ENCODE results near the gene GALNT11.

Gene GALNT11

DNA sequence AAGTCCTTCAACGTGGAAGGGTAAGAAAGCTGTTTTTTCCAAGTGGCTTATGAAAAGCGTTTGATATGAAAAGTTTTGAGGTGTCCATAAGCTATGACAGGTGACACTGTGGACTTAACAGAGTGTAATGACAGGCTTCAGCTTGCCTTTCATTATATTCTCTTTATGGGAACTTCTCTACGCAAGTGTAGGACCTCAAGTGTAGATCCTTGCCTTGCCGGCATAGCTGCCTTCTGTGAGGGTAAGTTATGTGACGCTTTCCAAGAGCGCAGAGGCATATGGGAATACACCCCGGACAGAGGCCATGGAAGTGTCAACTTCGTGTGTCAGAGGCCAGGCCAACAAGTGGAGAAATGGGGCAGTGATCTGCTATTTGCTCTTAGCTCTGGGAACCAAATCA, 91.9 kb downstream of the GALNT11 start:
- DNase-seq (ENCODE audit: low spot score), result no peak

GRCh38 chr7:152120210-152120609, 94.7 kb downstream of the GALNT11 start:
- DNase-seq (ENCODE audit: low spot score), result peak; percentile 67

DNA sequence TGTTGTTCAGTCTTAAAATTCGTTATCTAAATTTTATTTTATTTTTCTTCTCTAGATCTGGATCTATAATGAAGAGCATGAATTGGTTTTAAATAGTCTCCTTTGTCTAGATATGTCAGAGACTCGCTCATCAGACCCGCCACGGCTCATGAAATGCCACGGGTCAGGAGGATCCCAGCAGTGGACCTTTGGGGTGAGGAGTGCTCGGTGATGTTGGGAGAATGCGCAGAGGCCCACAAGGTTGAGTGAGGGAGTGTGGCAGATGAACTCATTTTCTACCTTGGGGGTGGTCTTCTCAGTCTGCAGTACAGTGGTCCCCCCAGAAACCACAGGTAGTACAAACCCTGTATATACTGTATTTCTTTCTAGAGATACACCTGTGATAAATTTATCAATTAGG, 95.3 kb downstream of the GALNT11 start:
- no peak for DNase-seq (ENCODE audit: low spot score)

DNA sequence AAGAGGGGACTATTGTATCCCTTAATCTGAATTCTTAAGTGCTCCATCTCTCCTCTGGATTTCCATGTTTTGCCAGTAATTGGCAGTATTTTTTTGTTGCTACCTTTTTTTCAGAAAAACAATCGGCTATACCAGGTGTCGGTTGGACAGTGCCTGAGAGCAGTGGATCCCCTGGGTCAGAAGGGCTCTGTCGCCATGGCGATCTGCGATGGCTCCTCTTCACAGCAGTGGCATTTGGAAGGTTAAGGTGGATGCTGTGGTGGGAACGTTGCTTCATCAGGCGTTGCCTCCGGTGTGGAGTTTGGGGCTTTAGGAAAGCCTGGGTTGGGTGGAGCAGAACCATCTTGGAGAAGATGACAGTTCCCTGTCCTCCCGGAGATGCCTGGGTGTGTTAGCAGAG, 96.0 kb downstream of the GALNT11 start:
- no peak for DNase-seq (ENCODE audit: low spot score)

GRCh38 chr7:152122540-152122939, 97.1 kb downstream of the GALNT11 start:
- no peak for DNase-seq (ENCODE audit: low spot score)

- no peak for DNase-seq (ENCODE audit: low spot score)
Observed at GRCh38 chr7:152126741-152127140, 101.3 kb downstream of the GALNT11 start.

- no peak for DNase-seq (ENCODE audit: low spot score)
Observed at GRCh38 chr7:152127229-152127628, 101.8 kb downstream of the GALNT11 start.

DNA sequence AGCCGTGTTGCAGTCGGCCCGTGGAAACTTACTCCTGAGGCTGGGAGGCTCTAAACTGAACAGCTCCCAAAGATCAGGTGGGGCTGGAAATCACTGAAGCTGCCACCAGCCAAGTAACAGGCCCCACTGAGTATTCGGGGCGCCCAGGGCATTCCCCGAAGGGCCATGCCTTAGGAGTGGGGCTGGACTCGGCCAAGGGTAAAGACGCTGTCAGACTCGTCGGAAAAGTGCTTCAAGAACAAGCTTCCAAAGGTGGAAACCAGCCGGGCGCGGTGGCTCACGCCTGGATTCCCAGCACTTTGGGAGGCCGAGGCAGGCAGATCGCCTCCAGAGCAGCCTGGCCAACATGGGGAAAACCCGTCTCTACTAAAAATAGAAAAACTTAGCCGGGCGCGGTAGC, 102.8 kb downstream of the GALNT11 start:
- no peak for DNase-seq (ENCODE audit: low spot score)

DNA sequence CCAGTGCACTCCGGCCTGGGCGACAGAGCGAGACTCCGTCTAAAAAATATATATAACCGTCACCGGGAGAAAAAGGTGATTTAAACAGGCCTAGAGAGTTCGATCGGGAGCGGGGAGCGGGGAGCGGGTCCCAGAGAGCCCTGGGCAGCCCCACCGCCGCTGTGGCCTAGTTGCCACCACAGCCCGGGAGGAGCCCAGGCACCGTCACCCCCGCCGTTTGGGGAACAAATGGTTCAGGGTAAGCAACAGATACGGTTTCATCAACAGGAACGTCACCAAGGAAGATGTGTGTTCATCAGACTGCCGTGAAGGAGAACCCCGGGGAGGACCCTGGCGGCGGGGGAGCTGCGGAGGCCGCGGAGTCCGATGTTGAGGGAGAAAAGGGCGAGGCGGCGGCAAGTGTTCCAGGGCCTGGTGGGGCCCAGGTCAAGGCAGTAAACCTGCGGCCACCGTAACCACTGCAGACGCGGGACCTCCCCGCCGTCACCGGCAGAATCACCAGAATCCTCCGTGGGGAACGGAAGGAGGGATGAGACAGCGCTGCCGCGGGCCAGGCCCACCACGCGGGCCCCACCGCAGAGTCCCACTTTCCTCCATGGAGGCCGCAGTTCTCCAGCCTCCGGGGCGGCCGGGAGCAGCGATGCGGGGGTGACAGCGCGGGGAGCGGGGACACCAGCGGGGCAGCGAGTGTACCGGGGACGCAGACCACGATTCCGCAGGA, 103.4 kb downstream of the GALNT11 start:
- no peak for DNase-seq (ENCODE audit: low spot score)

DNA sequence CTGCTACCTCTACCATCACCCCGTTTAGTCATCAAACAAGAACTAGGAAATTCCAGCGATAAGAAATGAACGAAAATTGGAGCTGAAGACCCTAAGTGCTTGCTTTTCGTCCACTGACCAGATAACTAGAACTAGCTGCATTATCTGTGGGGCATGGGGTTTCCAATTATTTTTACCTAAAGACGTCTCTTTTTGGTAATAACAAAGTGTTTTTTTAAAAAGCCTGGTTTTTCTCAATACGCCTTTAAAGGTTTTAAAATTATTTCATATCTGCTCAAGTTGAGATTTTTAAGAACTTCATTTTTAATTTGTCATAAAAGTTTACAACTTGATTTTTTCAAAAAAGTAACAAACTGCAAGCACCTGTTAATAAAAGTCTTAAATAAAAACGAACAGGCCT, 104.2 kb downstream of the GALNT11 start:
- no peak for DNase-seq (ENCODE audit: low spot score)

DNA sequence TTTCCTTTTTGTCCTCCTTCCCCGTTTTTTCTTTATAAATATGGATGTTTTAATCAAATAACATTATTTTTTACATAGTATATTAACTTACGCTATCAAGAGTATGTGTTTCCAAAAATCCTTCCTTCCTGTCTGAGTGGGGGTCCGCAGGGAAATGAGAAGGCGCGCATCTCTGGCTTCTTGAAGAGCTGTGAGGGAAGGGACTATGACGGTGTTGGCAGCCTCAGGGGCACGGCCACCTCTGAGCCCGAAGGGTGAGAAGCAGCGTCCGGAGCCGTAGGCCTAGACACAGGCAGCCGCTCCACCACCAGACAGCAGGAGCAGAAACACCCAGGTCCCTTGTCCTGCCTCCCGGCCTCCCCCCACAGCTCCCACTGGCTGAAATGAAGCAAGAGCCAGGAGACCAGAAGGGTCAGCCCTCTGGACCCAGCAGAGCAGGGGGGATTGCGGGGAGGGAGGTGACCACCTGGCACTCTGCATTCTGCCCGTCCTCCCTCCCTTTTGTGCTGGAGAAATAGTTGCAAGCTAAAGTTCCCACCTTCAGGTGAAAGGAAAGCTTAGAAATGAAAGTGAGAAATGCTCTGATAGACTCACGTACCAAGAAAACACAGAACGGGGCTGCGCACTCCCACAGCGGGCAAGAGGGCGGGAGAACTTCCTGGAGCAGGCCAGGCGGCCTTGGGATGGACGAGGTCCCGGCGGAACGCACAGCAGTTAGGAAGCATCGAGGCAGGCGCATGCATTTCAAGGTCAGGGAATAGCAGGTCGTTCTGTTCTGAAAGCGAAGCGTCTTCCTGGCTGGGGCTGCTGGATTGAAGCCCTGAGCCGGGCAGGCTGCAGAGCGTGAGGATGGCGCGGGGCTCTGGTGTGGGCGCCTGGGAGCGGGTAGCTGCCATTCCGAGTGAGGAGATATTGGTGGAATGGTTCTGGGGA, 105.5 kb downstream of the GALNT11 start:
- no peak for DNase-seq (ENCODE audit: low spot score)

DNA sequence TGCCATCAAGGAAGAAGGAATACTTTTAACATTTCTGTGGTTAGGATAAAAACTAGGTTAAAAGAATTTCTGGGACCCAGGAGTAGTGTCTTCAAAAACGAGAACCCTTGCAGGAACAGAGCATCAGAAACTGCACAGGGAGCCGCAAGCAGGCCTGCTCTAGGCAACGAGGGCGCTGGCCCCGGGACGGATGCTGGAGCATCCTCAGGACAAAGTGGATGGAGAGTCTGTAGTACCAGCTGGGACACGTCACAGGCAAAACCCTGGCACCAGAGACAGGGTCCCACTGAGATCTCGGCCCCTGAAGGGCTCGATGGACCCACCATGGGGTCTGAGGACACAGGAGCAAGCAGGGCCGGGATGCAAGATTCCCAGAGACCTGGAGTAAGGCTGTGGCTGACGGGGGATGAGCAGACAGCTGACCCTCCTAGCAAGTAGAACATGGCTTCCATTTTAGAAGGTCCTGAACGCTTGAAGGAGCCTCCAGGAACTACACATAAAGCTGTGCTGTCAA, 106.6 kb downstream of the GALNT11 start:
- DNase-seq (ENCODE audit: low spot score), result no peak

DNA sequence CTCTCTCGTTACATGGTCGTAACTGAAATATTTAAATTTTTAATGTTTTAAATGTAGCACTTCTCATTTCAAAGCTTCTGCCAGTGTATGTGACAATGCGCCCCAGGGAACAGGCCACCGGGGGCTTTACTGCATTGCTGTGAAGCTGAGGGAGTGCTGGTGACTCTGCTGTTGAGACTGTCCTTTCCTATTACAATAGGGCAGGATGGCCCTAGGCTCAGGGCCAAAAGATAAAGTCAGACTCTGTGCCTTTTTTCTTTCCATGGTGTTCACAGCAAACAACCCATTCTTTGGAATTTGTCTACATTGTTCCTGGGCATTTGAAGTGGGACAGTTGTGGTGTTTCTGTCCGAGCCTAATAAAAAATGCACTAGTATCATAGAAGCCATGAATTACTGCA, 107.3 kb downstream of the GALNT11 start:
- DNase-seq (ENCODE audit: low spot score), result no peak

DNA sequence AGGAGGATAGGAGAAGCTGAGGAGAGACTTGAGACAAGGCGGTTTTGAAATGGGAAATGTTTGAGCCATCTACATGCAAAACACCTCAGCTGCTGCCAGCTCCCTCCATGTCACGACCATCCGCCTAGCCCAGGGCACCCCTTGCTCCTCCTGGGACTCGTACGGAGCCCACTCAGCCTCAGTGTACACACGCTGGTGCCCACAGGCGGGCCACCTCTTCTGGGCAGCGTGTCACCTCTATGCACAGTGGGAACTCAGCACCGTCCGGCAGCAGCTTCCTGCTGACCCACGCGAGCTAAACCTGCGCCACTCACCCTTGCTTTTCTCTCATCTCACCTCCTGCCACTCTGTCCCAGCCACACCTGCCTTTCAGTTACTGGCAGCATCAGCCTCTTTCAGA, 108.3 kb downstream of the GALNT11 start:
- no peak for DNase-seq (ENCODE audit: low spot score)

DNA sequence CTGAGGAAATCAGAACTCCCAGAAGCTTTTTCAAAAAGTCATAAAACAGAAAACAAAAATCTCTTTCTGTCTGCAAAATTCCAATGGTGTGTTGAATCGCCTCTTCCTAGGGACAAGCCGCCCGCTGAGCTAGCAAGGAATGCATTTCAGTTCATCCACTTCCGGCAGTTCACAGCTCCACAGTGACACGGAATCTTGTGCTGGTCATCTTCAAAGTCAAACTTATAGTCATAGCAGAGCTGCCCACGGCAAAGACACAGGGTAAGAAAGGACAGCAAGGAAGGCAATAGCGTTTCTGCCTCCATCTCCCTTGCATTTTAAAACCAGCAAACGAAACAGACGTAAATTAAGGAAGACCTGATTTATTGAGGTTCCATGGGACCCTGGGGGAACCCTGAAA, 111.2 kb downstream of the GALNT11 start:
- DNase-seq (ENCODE audit: low spot score), result peak; percentile 33

- DNase-seq (ENCODE audit: low spot score), result no peak
Observed at GRCh38 chr7:152137476-152138025, 112.1 kb downstream of the GALNT11 start.

DNA sequence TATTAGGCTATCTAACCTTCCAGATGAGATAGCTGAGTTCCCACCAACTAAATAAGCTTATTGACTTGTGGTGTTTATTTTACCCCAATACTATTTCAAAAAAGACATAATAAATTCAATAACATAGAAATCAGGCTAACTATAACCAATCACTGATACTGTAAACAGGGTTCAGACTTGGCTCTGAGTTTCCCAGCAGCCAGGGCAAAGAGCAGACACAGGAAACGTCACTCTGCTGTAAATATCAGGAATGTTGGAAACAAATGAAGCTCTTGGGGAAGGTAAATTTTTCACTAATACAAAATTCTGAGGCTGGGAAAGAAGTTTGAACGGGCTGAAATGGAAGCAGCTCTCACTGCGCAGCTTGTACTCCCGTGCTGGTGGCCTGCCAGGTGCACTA, 114.6 kb downstream of the GALNT11 start:
- no peak for DNase-seq (ENCODE audit: low spot score)

DNA sequence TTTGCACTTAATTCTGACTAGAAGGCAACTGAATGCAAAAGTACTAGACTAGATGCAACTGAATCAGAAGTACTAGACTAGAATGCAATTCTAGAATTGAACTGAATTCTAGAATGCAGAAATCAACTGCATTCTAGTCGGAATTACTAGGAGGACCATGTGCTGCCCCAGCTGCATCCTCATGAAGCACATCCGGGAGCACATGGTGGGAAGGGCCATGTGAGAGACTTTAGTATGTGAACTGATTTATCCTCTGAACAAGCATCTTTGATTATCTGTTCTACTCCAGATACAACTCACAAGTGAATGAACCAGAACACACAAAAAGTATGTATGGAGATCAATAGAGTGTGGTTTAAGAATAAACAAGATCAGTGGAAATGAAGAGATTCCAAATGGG, 115.1 kb downstream of the GALNT11 start:
- DNase-seq (ENCODE audit: low spot score), result no peak

- DNase-seq (ENCODE audit: low spot score), result no peak
Observed at GRCh38 chr7:152142976-152143595, 117.6 kb downstream of the GALNT11 start.

GRCh38 chr7:152144557-152145245, 119.2 kb downstream of the GALNT11 start:
- no peak for DNase-seq (ENCODE audit: low spot score)

DNA sequence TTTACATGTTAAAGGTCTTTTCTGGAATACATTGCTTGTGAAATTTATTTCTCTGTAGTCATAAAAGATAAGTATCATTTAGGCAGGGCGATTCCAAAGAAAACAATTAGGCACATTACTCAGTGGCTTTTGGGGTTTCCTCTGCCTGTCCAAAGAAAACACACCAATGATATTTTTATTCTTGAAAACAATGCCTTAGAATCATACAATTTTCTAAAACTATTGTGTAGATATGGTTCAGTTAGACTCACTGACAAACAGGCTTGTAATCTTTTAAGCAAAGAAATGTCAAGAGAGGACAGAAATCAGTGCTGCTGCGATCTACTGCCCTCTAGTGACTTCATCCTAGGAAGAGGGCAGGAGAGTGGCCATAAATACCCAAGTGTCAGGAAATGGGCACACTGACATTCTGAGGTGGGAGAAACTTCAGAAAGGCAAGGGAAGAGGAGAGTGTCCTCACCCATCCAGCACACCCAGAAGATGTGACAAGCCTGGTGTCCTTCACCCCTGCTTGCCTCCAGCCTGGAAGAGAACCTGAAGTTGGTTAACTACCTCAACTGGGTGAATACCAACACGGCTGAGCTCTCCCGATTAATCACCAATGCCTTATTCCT, 120.5 kb downstream of the GALNT11 start:
- peak; percentile 48 for DNase-seq (ENCODE audit: low spot score)
